ENCODE results near the gene PANK3. TPM values are rescaled to one million over a fixed set of nuclear protein-coding genes. Genes with fewer than 3 reads are reported as not detected.

Gene PANK3
- total RNA-seq, 1 donor from 2014 or later, result 107 TPM

- no peak overlapping the region for H3K27ac Mint-ChIP-seq (ENCODE audit: unreplicated experiment)
- Histone ChIP-seq H3K79me2 (ENCODE audit: insufficient read depth, low read length) (peaks cover 88% of the 10 kb centered on the region), H3K27ac (ENCODE audit: low read depth, low read length) (no peak overlapping the region), H3K4me2 (ENCODE audit: low read length) (no peak overlapping the region), H3K36me3 (ENCODE audit: insufficient read depth, low read length) (peaks cover 17% of the 10 kb centered on the region), H4K20me1 (ENCODE audit: insufficient read depth, low read length) (peaks cover 81% of the 10 kb centered on the region), H3K9ac (ENCODE audit: low read length) (no peak overlapping the region), H2AFZ (ENCODE audit: low read depth, low read length) (no peak overlapping the region), H3K4me1 (ENCODE audit: insufficient read depth, low read length) (no peaks in the 10 kb centered on the region), H3K27me3 (ENCODE audit: insufficient read depth, low read length) (no peaks in the 10 kb centered on the region), H3K9me3 (ENCODE audit: insufficient read depth, low read depth, low read length) (no peaks in the 10 kb centered on the region), H3K4me3 (ENCODE audit: insufficient read depth, low read depth, low read length) (no peak overlapping the region)
- no peaks in the 10 kb centered on the region for H3K27me3 Mint-ChIP-seq (ENCODE audit: low read depth, unreplicated experiment)
- no peaks in the 10 kb centered on the region for H3K9me3 Mint-ChIP-seq (ENCODE audit: unreplicated experiment)
- peaks cover 15% of the 10 kb centered on the region for H3K4me1 Mint-ChIP-seq (ENCODE audit: low read depth, unreplicated experiment)
- no peak for DNase-seq (ENCODE audit: low read depth)
- TF ChIP-seq CTCF (IDR thresholded peaks at IDR 0.05; ENCODE audit: insufficient read depth, low read depth, low read length), result no peak
- no peak for TF ChIP-seq EZH2 (IDR thresholded peaks at IDR 0.05; ENCODE audit: insufficient read depth, low read length)
- FAIRE-seq, result peak; percentile 13
- peaks cover 9% of the 10 kb centered on the region for H3K36me3 Mint-ChIP-seq (ENCODE audit: low read depth, unreplicated experiment)
- no peak overlapping the region for H3K4me3 Mint-ChIP-seq (ENCODE audit: unreplicated experiment)
Measured at GRCh38 chr5:168570490-168571328, 8.5 kb downstream of the PANK3 start.

- DNase-seq (ENCODE audit: low read depth) (no peak), FAIRE-seq (no peak)
- no peaks in the 10 kb centered on the region for H3K27me3 ChIP-seq (ENCODE audit: insufficient read depth, low read length)
- peaks cover 89% of the 10 kb centered on the region for H3K79me2 ChIP-seq (ENCODE audit: insufficient read depth, low read length)
- peaks cover 12% of the 10 kb centered on the region for H3K36me3 Mint-ChIP-seq (ENCODE audit: low read depth, unreplicated experiment)
- H3K4me1 Mint-ChIP-seq (ENCODE audit: low read depth, unreplicated experiment), result peaks cover 9% of the 10 kb centered on the region
- H3K36me3 ChIP-seq (ENCODE audit: insufficient read depth, low read length), result peaks cover 17% of the 10 kb centered on the region
- H3K27me3 Mint-ChIP-seq (ENCODE audit: low read depth, unreplicated experiment), result no peaks in the 10 kb centered on the region
- H2AFZ ChIP-seq (ENCODE audit: low read depth, low read length), result no peak overlapping the region
- no peaks in the 10 kb centered on the region for H3K9me3 Mint-ChIP-seq (ENCODE audit: unreplicated experiment)
- no peaks in the 10 kb centered on the region for H3K4me1 ChIP-seq (ENCODE audit: insufficient read depth, low read length)
- no peaks in the 10 kb centered on the region for H3K9me3 ChIP-seq (ENCODE audit: insufficient read depth, low read depth, low read length)
- H3K4me2 ChIP-seq (ENCODE audit: low read length), result no peak overlapping the region
- TF ChIP-seq EZH2 (IDR thresholded peaks at IDR 0.05; ENCODE audit: insufficient read depth, low read length), result no peak
- TF ChIP-seq CTCF (IDR thresholded peaks at IDR 0.05; ENCODE audit: insufficient read depth, low read depth, low read length), result no peak
- no peak overlapping the region for H3K4me3 ChIP-seq (ENCODE audit: insufficient read depth, low read depth, low read length)
- H3K9ac ChIP-seq (ENCODE audit: low read length), result no peak overlapping the region
- no peak overlapping the region for H3K27ac ChIP-seq (ENCODE audit: low read depth, low read length)
- peaks cover 77% of the 10 kb centered on the region for H4K20me1 ChIP-seq (ENCODE audit: insufficient read depth, low read length)
- H3K27ac Mint-ChIP-seq (ENCODE audit: unreplicated experiment), result no peak overlapping the region
- no peak overlapping the region for H3K4me3 Mint-ChIP-seq (ENCODE audit: unreplicated experiment)
Measured at GRCh38 chr5:168568738-168569137, 10.4 kb downstream of the PANK3 start.

GRCh38 chr5:168563959-168564358, 15.2 kb downstream of the PANK3 start:
- Histone ChIP-seq H3K4me2 (ENCODE audit: low read length) (no peak overlapping the region), H3K9me3 (ENCODE audit: insufficient read depth, low read depth, low read length) (no peaks in the 10 kb centered on the region), H3K79me2 (ENCODE audit: insufficient read depth, low read length) (peaks cover 66% of the 10 kb centered on the region), H3K9ac (ENCODE audit: low read length) (no peak overlapping the region), H3K4me1 (ENCODE audit: insufficient read depth, low read length) (no peaks in the 10 kb centered on the region), H4K20me1 (ENCODE audit: insufficient read depth, low read length) (peaks cover 64% of the 10 kb centered on the region), H2AFZ (ENCODE audit: low read depth, low read length) (no peak overlapping the region), H3K4me3 (ENCODE audit: insufficient read depth, low read depth, low read length) (no peak overlapping the region), H3K27me3 (ENCODE audit: insufficient read depth, low read length) (no peaks in the 10 kb centered on the region), H3K27ac (ENCODE audit: low read depth, low read length) (no peak overlapping the region), H3K36me3 (ENCODE audit: insufficient read depth, low read length) (peaks cover 32% of the 10 kb centered on the region)
- H3K36me3 Mint-ChIP-seq (ENCODE audit: low read depth, unreplicated experiment), result peaks cover 12% of the 10 kb centered on the region
- peak overlapping the region; percentile 48 for H3K27ac Mint-ChIP-seq (ENCODE audit: unreplicated experiment)
- no peaks in the 10 kb centered on the region for H3K9me3 Mint-ChIP-seq (ENCODE audit: unreplicated experiment)
- TF ChIP-seq EZH2 (IDR thresholded peaks at IDR 0.05; ENCODE audit: insufficient read depth, low read length), result no peak
- TF ChIP-seq CTCF (IDR thresholded peaks at IDR 0.05; ENCODE audit: insufficient read depth, low read depth, low read length), result no peak
- DNase-seq (ENCODE audit: low read depth) (no peak), FAIRE-seq (no peak)
- no peaks in the 10 kb centered on the region for H3K27me3 Mint-ChIP-seq (ENCODE audit: low read depth, unreplicated experiment)
- no peak overlapping the region for H3K4me3 Mint-ChIP-seq (ENCODE audit: unreplicated experiment)
- peaks cover 4% of the 10 kb centered on the region for H3K4me1 Mint-ChIP-seq (ENCODE audit: low read depth, unreplicated experiment)

Measured in astrocyte (in vitro differentiated cells and primary cell).